Activated CD8-positive, alpha-beta memory T cell treated with anti-CD3 and anti-CD28 coated beads for 48 hours (primary cell): Measurements from ENCODE around the gene HOXB9.

Experiments used
- DNase-seq, 3 experiments: peaks; one replicate each; pipeline ENCODE4 v3.0.0-alpha.2; 2020; ENCODE audit warnings: low read depth in 2 of 3, low spot score in 2 of 3

Gene HOXB9

DNA sequence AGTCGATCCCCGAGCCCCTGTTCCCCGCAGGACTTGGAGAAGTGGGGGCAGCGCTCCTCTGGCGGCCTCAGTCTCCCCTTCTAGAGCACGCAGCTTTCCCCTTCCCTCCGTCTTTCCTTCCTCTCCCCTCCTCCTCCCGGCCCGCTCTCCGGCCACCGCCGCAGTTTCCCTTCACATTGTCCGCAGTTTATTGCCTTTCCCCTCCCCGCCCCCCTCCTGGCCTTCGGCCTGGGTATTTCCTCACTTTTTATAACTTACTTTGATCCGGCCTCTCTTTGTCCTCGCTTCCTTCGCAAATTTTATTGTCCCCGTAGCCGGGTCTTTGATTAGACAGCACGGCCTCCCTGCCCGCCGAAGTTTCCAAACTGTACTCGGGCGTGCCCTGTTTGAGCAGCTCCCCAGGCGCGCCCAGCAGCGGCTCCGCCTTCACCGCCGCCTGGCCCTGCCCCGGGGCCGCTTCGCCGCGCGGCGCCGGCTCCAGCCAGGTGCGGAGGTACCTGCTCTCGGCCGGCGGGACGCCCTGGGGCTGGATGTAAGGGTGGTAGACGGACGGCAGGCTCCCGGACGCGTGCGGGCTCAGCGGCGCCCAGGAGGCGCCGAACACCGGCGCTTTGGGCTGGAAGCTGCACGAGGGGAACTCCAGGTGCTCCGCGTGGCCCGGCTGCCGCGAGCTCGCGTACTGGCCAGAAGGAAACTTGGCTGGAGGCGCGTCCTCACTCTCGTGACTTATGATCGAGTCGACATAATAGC, 488 bp downstream of the HOXB9 start:
- no peak for DNase-seq

DNA sequence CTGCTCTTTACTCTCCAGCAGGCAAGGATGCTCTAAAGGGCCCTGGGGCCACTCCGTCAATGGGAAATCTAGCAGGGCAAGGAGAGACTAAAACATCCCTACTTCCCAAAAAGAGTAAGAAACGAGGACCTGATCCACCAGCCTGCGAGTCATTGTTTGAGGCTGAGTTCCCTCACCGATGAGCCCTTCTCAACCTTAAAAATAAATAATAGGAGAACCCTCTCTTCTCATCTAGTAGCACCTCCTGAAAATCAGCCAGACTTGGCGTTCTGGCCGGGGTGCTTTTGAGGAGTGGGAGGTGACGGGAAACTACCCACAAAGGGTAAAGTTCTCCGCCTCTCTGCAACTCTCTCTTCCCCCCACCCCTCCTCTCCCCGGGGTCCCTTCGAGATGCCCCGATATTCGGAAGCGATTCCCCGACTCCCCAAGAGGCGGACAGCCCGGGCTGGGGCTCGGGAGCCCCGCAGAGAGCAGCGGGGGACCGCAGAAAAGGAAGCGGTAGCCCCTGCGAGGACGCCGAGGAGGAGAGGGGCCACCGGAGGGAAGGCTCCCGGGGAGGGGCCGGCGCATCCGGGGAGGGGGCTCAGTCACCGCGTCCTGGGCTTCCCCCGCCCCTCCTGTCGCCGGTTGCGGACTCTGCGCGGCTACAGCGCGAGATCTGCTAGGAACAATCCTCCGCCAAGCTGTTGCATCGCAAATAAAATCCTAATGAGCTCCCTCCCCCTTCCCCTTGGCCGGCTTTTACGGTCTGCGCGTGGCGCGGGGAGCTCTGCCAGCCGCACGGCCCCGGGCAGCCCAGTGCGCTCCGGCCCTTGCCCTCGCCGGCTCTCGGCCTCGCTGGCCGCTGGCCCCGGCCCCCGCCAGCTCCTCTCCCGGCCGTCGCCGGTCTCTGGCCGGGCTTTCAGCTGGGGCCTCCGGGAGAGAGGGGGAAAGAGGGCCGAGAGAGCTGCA, 1.3 kb downstream of the HOXB9 start:
- no peak for DNase-seq

DNA sequence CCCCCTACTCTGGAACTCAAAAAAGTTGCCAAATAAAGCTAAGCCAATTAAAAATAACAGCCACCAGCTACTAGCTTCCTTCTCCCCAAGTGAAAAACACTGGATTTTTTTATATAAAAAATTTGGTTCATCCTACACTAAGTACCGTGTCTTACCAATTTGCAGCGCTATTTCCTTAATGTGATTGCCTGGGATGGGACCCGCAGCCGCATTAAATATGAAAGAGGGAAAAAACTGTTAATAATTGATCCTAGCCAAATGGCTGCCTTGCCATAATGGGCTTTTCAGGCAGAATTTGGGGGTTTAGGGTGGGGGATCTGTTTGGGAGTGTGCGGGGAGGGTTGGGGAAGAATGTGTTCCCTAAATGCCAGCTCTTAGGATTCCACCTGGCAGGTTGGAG, 2.0 kb downstream of the HOXB9 start:
- no peak for DNase-seq

DNA sequence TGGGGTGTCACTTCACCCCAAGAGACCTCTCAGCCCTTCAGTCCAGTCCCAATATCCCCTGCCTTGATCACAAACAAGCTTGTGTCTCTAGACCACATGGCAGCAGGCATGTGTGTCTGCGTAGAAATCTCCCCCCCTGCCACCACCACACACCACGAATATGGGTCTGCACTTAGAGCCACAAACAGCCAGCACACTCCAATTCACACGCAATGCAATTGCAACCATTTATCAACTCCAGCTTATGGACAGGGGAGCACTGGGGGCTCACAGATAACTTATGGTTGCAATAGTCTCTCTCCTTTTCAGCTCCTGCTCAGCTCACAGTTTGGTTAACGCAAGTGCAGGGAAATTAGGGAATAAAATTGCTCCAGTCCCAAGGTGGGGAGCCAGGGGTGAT, 2.6 kb downstream of the HOXB9 start:
- DNase-seq = no peak

DNA sequence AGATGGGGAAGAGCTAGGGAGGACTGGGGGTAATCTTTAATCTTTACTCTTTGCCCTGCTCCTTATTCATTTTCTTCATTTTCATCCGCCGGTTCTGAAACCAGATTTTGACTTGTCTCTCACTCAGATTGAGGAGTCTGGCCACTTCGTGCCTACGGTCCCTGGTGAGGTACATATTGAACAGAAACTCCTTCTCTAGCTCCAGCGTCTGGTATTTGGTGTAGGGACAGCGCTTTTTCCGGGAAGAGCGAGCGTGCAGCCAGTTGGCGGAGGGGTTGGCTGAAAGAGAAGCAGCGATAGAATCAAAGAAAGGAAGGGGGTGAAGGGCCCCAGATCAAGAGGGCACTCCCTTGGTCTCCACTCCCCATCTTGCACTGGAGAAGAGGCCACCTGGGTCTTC, 3.3 kb downstream of the HOXB9 start:
- DNase-seq = no peak

DNA sequence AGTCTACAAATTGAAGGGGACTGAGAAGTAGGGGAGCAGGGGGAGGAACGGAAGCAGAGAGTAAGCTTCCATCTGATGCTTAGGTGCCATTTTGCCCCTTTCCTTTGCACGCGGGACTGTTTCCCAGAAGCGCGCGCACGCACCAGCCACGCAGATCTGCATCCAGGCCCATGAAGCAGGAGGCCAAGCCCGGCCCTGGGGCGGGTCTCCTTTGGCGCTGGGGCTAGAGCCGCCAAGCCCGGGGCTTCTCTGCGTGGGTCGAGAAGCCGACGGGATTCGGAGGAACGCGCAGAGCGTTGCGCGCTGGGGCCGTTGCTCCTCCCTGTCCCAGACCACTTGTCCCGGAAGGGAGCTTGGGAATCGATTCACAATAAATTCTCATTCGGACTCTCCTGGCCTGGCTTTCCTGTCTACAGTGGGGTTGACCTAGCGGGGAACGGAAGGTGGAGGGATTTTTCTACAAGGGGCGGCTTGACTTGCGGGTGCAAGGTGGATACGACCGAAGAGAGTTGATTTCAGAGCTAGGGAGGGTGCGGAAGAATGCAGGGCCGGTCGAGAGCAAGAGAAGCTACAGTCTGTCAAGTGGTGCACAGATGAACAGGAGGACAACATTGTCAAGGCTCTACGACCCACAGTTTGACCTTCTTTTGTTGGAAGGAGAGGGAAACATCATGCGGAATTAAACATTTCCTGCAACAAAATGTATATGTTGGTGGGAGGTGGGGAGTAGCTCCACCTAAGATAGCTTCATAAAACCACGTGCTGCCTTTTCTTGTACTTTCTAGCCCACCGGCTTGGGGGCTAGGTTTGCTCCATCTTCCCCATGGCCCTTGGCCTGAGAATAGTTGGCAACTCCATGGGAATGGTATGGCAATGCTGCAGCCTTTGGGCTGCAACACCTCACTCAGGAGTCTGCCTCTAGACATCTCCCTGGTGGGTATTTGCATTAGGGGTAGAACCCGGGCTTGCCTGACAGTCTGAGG, 4.5 kb downstream of the HOXB9 start:
- no peak for DNase-seq

DNA sequence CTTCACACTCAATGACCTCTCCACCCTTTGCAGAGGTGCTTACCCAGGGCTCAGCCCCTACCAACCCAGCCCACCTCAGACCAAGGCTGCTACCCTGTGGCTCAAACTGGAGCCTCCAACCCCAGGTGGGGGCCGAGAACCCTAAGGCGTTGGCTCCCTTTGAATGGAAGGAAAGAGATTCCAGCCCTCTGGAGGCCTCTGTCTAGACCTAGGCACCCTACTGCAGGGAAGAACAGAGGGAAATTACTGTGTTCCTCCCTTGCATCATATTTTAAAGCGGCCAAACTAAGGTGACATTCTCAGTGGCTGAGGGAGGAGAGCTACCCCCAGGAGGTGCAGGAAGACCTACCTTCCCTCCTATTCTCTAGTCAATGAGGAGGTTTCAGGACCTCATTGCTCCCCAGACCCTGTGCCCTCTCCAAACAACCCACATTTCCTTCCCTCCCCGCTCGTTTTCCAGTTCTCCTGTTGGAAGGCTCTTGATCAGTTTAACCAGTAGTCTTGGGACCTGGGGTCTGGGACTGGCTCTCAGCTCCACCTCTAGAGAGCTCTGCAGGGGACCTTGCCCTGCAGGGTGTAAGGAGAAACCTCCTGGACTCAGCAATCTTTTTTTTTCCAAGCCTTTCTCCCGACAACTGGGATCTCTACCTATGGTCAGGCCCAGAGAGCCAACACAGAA, 5.6 kb downstream of the HOXB9 start:
- DNase-seq = no peak

DNA sequence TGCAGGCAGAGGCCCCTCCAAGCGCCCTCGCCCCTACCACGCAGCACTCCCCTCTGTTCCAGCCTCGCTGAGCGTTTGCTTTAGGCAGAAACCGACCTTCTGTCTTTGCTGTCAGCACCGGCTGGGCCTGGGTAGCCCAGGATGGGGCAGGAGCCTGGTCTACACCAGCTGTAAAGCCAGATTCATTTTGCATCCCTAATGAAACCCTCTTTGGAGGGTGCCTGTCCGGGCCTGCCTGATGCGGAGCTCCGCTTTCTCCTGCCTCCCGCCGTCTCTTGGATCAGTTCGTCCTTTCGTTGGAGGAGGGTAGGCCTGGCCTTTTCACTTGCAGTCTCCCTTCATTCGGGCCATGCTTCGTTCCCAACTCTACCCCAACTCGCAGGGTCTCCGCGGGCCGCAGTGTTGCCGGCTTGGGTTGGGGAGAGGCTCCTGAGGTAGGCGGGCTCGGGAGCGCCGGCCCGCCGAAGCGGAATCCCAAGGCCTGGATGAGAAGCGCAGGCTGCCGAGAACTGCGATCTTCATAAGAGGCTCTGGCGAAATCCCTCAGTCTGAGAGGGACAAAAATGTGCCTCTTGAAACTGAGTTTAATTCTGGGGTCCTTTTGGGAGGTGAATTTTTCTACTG, 6.2 kb downstream of the HOXB9 start:
- DNase-seq = no peak

DNA sequence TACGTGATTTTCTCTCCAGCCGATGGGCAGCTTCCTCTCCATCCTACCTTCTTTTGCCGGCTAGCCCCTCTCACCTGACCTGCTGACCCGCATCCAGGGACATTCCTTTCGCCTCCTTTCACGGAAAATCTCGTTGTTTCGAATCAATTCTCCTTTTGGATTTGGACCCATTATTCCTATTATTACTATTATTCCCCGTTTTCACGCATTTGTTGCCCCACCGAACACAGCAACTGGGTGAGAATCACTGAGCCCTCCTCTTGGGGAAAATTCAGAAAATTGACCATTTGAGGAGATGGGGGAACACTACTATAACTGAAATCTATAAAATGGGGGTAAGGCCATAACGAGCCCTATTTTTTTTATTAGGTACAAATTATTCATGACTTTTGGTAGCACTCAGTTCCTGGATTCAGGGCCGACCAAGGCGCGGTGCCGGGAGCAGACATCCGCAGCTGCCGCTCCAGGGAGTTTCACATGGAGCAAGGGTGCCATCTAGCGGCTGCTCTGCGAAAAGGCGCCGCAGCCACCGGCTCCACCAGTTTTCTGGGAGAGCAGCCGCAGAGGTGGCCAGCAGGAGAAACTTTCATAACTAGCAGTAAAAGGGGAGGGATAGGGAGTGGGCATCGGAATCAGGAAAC, 7.8 kb downstream of the HOXB9 start:
- DNase-seq = peak; percentile 66 to 90 (median 79)

DNA sequence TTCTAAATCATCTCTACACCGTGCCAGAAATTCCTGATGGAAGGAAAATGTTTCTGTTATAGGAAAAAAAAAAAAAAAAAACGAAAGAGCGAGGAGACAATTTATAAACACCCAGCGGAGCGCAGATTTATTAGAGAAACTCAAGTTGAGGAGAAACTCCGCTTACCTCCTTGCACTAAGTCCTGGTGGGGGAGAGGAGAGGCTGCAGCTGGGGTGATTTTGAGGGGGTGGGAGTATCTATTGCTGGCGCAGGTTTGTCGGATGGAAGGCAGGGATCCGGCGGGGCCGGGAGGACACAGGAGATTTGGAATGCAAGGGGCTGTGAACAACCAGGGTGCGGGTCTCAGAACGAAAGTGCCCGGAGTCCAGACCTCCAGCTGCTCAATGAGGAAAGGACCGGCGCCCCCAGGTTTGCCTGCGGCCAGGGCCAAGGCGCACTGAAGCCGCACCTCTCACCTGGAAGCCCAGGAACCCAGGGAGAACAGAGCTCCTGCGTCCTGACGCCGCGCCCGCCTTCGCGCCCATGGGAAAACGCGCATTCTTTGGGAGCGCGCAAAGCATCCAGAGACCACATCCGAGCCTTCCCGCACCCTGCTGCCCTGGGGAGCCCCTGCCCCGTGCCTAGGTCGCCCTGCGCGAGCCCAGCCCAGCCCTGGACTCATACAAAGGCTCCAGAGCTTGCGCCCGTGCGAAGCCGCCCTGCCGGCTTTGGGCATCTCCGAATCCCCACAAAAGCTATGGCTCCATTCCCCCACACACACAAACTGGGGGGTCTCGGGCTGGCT, 8.5 kb downstream of the HOXB9 start:
- no peak for DNase-seq

DNA sequence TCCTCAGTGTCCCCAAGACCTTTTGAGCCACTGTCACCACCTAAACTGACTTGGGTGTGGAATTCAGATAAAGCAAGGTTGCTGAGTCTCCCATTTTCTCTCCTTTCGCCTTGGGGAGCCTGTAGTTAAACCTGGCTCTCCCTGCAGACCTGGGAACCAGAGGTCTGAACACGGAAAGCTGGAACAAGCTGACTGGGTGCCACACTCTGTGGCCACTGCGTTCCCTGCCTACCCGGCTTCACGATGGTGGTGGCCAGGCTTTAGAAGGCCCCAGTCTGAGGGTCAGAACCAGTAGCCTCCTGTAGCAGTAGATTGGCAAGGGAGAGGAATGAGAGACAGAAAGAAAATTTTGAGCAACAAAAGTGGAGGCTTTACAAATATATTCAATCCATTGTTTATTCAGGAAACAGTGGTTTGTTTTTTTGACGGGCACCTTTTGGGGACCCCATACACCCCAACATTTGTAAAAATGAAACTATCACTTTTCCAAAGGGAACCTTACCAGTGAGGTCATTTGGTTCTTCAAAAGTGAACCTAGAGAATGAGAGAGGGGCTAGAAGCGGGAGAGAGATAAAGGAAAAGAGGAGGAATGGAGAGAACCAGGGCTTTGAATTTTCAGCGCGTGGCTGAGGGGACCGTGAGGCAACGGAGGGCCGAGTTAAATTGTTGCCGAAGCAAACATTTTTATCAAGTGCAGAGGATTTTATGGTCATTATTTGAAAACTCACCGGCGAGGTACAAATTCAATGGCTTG, 9.3 kb downstream of the HOXB9 start:
- no peak for DNase-seq

DNA sequence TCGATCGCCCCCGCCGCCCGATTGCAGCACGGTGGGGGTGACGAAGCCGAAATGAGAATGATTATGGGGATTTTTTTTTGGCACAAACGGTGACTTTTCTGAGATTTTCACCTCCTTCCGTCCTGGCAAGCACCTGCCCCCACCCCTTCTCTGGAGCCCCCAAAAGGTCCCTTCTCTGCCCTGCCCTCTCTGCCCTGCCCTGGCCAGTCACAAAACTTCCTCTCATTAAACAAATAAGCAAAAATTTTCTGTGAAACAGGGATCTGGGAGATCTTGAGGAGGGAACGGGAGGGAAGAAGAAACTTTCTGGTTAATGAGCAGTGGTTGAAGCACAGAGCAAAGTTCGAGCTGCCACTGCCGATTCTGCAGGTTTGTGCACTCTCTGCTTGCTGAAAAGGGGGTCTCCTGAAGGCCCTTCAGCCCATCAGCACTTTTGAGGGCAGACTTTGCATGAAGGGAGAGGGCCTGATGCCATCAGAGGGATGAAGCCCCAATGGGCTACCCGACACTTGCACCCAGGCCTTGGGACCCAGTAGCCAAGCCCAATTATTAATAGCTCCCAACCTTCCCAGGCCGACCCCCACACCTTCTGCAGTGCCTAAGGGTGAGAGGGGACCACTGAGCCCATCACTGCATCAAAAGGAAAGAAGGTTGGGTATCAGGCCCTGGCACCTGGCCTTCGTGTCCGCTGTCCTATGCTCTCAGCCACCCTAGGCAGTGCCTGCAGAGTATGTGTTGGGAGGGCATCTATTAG, 10.0 kb downstream of the HOXB9 start:
- DNase-seq = no peak

DNA sequence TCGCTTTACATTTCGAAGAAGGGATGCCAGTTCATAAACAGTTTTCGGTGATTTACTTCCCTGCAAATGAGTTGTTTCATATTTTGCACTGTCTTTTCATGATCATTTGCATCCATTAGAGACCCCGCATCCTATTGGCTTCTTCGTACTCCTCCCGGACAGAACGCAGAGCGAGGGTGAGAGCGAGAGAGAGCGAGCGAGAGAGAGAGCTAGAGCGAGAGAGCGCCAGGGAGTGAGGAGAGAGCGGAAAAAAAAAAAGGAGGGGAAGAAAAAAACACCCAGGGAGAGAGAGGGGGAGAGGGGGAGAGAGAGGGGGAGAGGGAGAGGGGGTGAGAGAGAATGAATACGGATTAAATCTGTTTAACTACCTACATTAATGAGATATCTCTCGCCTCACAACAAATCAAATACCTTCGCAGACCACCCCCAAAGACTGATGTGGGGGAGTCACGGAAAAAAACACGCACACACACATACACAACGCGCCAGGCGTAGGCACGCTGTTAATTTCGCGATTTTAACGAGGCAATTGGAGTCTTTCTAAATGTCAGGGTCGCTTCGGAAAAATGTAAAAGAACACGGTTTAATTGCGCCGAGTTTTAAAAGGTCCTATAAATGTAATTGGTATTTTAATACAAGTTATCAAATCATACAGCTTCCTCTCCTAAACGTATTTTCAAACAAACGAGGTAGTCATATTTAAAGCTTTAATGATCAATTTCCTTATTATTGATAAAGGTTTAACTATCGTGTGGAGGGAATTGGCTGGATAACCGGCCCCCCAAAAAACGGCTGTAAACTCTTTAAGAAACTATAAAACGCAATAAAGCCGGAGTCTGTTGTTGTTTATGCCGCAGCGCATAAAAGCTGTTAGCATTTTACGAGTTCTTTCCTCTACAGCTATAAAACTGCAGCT, 10.9 kb downstream of the HOXB9 start, which contains the start of gene HOXB8:
Gene HOXB8 (minus strand): TSS at position 246 of the 916 bp plus-strand sequence. CDS start 588 bp downstream, outside the sequence.
- DNase-seq = no peak

DNA sequence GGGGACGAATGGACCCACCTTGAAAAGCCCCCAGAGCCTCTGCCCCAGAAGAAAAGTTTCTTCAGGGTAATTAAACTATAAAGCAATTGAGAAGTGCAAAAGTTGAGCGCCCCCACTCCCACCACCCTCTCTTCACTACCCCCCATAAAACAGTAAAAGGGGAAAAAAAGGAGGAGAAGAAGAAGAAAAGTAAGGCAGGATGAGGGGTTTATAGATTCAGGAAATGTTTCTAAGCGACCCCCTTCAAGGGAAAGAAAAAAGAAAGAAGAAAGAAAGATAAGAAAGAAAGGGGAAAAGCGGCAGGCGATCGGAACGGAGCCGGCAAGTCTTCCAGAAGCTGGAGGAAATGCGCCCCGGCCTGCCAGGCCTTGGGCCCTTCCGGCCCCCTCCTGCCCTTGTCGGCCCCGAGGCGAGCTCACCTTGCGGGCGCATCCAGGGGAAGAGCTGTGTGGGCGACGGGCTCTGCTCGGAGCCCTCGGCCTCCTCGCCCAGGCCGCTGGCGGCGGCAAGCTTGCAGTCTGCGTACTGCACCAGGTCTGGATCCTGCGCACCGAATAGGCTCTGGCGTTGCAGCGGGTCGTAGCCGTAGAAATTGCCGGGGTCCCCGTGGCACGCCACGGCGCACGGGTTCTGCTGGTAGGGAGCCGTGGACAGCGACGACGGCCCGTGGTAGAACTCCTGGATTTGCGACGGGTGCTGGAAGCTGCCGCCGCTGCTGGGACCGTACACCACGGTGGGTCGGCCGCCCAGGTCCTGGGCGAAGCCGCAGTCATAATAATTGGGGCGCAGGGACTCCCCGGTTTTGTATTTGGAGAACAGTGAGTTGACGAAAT, 12.1 kb downstream of the HOXB9 start:
- no peak for DNase-seq
